Nephron progenitor cell (in vitro differentiated cells): ENCODE results near the gene SIK3.
A peak's percentile ranks its signal among the peaks of the same experiment; 100 is the strongest.

Source experiments
- DNase-seq: peaks from one replicate; pipeline ENCODE4 v3.0.0; 2021
- H3K27ac Mint-ChIP-seq: 2 replicates; pipeline ENCODE4 v1.8.0; 2021; ENCODE audit warnings: mild to moderate bottlenecking, moderate library complexity, mixed read lengths
- H3K27me3 Mint-ChIP-seq: 2 replicates; pipeline ENCODE4 v1.8.0; 2021; ENCODE audit warnings: mild to moderate bottlenecking, low read depth, mixed read lengths; ENCODE audit not compliant: poor library complexity
- H3K36me3 Mint-ChIP-seq: 2 replicates; pipeline ENCODE4 v1.8.0; 2021; ENCODE audit warnings: low read depth, mixed read lengths
- H3K4me1 Mint-ChIP-seq: 2 replicates; pipeline ENCODE4 v1.8.0; 2021; ENCODE audit warnings: mixed read lengths
- H3K4me3 Mint-ChIP-seq: 2 replicates; pipeline ENCODE4 v1.8.0; 2021; ENCODE audit warnings: mild to moderate bottlenecking, moderate library complexity, mixed read lengths
- H3K9me3 Mint-ChIP-seq: 2 replicates; pipeline ENCODE4 v1.8.0; 2021; ENCODE audit warnings: mild to moderate bottlenecking, moderate library complexity, mixed read lengths
- CTCF ChIP-seq: fragments of 200-600 bp; sonication (generic); IDR thresholded peaks from 2 replicates; pipeline ENCODE4 v1.5.0; 2021; ENCODE audit warnings: antibody characterized with exemption

SIK3 gene

DNA sequence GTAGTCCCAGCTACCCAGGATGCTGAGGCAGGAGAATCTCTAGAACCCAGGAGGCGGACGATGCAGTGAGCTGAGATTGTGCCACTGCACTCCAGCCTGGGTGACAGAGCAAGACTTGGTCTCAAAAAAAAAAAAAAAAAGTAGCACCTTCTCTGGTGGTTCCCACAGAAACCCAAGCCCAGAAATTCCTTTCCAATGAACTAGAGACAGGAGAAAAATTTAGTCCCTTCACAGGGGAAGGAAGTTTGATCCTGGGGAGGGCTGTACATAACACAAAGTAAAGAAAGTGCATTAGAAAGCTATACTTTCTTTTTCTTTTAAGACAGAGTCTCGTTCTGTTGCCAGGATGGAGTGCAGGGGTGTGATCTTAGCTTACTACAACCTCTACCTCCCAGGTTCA is 235.3 kb downstream of the SIK3 start:
- Mint-ChIP-seq H3K27ac (no peak overlapping the region), H3K9me3 (no peaks in the 10 kb centered on the region), H3K4me1 (no peaks in the 10 kb centered on the region), H3K27me3 (no peaks in the 10 kb centered on the region), H3K4me3 (no peak overlapping the region), H3K36me3 (peaks cover 63% of the 10 kb centered on the region)
- TF ChIP-seq CTCF: no peak
- DNase-seq: no peak

GRCh38 chr11:116862185-116862584 is 236.0 kb downstream of the SIK3 start:
- Mint-ChIP-seq H3K4me1 (no peaks in the 10 kb centered on the region), H3K9me3 (no peaks in the 10 kb centered on the region), H3K4me3 (no peak overlapping the region), H3K36me3 (peaks cover 61% of the 10 kb centered on the region), H3K27me3 (no peaks in the 10 kb centered on the region), H3K27ac (peak overlapping the region; percentile 46)
- TF ChIP-seq CTCF: no peak
- no peak for DNase-seq

GRCh38 chr11:116861539-116861938 is 236.7 kb downstream of the SIK3 start:
- TF ChIP-seq CTCF: no peak
- H3K27me3 Mint-ChIP-seq: no peaks in the 10 kb centered on the region
- no peak for DNase-seq
- H3K9me3 Mint-ChIP-seq: no peaks in the 10 kb centered on the region
- H3K4me3 Mint-ChIP-seq: no peak overlapping the region
- H3K36me3 Mint-ChIP-seq: peaks cover 60% of the 10 kb centered on the region
- H3K27ac Mint-ChIP-seq: no peak overlapping the region
- no peaks in the 10 kb centered on the region for H3K4me1 Mint-ChIP-seq

- Mint-ChIP-seq H3K27ac (no peak overlapping the region), H3K4me3 (no peak overlapping the region), H3K36me3 (peaks cover 64% of the 10 kb centered on the region), H3K4me1 (no peaks in the 10 kb centered on the region), H3K9me3 (no peaks in the 10 kb centered on the region), H3K27me3 (no peaks in the 10 kb centered on the region)
- no peak for DNase-seq
- no peak for TF ChIP-seq CTCF
Observed at GRCh38 chr11:116860303-116860702, 237.9 kb downstream of the SIK3 start.

GRCh38 chr11:116859175-116859574 is 239.1 kb downstream of the SIK3 start:
- Mint-ChIP-seq H3K4me1 (no peaks in the 10 kb centered on the region), H3K27me3 (no peaks in the 10 kb centered on the region), H3K9me3 (no peaks in the 10 kb centered on the region), H3K36me3 (peaks cover 69% of the 10 kb centered on the region), H3K27ac (no peak overlapping the region), H3K4me3 (no peak overlapping the region)
- DNase-seq: no peak
- no peak for TF ChIP-seq CTCF

DNA sequence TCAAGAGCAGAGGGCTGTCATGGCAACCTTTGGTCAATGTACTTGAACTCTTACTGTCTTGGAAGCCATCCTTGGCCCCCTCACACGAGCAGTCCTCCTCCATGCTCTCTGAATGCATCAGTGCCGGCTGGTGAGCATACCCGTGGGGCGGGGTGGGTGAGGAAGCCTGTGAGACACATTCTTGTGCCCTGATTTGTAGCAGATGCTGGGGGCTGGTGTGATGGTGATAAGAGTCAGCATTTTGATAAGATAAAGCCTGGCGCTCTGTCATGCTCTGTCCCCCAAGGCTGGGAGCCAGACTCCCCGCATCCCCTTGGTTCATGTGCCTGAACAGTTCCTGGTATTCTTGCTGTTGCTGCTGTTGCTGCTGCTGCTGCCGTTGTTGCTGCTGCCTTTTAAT is 240.3 kb downstream of the SIK3 start:
- Mint-ChIP-seq H3K27ac (peak overlapping the region; percentile 81), H3K4me3 (no peak overlapping the region), H3K4me1 (peaks cover 9% of the 10 kb centered on the region), H3K9me3 (no peaks in the 10 kb centered on the region), H3K27me3 (no peaks in the 10 kb centered on the region), H3K36me3 (peaks cover 75% of the 10 kb centered on the region)
- DNase-seq: no peak
- TF ChIP-seq CTCF: no peak
